Skeletal muscle satellite cell (primary cell): ENCODE results near the gene GPC1.
A peak's percentile ranks its signal among the peaks of the same experiment; 100 is the strongest.

Experiments
- H3K27me3 ChIP-seq: 2 replicates; pipeline ENCODE4 v1.7.0; 2013; ENCODE audit warnings: low read length; ENCODE audit not compliant: control insufficient read depth, insufficient read depth
- H3K36me3 ChIP-seq: 2 replicates; pipeline ENCODE4 v1.7.0; 2013; ENCODE audit warnings: mild to moderate bottlenecking, control low read depth, low read length; ENCODE audit not compliant: insufficient read depth
- H3K4me1 ChIP-seq: 2 replicates; pipeline ENCODE4 v1.7.0; 2013; ENCODE audit warnings: low read length; ENCODE audit not compliant: control insufficient read depth, insufficient read depth
- H3K4me2 ChIP-seq: 2 replicates; pipeline ENCODE4 v1.7.0; 2013; ENCODE audit warnings: mild to moderate bottlenecking, low read length
- H3K4me3 ChIP-seq: 2 replicates; pipeline ENCODE4 v1.7.0; 2013; ENCODE audit warnings: low read length
- H3K9ac ChIP-seq: 2 replicates; pipeline ENCODE4 v1.7.0; 2013; ENCODE audit warnings: mild to moderate bottlenecking, low read depth, low read length, moderate library complexity
- H3K9me3 ChIP-seq: replicated peaks from 2 replicates; pipeline ENCODE4 v1.7.0; 2013; ENCODE audit warnings: mild to moderate bottlenecking, control low read depth, low read length

GPC1 gene

GRCh38 chr2:240436683-240437550 lies 1.5 kb downstream of the GPC1 start:
- H3K9me3 ChIP-seq, result no peaks in the 10 kb centered on the region
- no peaks in the 10 kb centered on the region for H3K27me3 ChIP-seq
- peaks cover 42% of the 10 kb centered on the region for H3K4me1 ChIP-seq
- peak overlapping the region; percentile 92 for H3K9ac ChIP-seq
- peak overlapping the region; percentile 86 for H3K4me2 ChIP-seq
- peak overlapping the region; percentile 88 for H3K4me3 ChIP-seq
- peaks cover 8% of the 10 kb centered on the region for H3K36me3 ChIP-seq

- no peaks in the 10 kb centered on the region for H3K9me3 ChIP-seq
- H3K27me3 ChIP-seq, result no peaks in the 10 kb centered on the region
- peaks cover 8% of the 10 kb centered on the region for H3K36me3 ChIP-seq
- H3K4me2 ChIP-seq, result peak overlapping the region; percentile 86
- peak overlapping the region; percentile 88 for H3K4me3 ChIP-seq
- H3K4me1 ChIP-seq, result peaks cover 42% of the 10 kb centered on the region
- peak overlapping the region; percentile 92 for H3K9ac ChIP-seq
These were observed 2.0 kb downstream of the GPC1 start for GRCh38 chr2:240437551-240437860.

- Histone ChIP-seq H3K4me2 (peak overlapping the region; percentile 86), H3K4me3 (peak overlapping the region; percentile 88), H3K9ac (peak overlapping the region; percentile 92), H3K36me3 (peaks cover 8% of the 10 kb centered on the region), H3K4me1 (peaks cover 45% of the 10 kb centered on the region), H3K27me3 (no peaks in the 10 kb centered on the region), H3K9me3 (no peaks in the 10 kb centered on the region)
These were observed 2.7 kb downstream of the GPC1 start for GRCh38 chr2:240437861-240438809.

GRCh38 chr2:240438810-240439697 lies 3.6 kb downstream of the GPC1 start:
- H3K4me1 ChIP-seq, result peaks cover 46% of the 10 kb centered on the region
- peak overlapping the region; percentile 88 for H3K4me3 ChIP-seq
- H3K4me2 ChIP-seq, result peak overlapping the region; percentile 86
- no peaks in the 10 kb centered on the region for H3K9me3 ChIP-seq
- H3K27me3 ChIP-seq, result no peaks in the 10 kb centered on the region
- peaks cover 8% of the 10 kb centered on the region for H3K36me3 ChIP-seq
- H3K9ac ChIP-seq, result peak overlapping the region; percentile 59

GRCh38 chr2:240439698-240440151 lies 4.3 kb downstream of the GPC1 start:
- H3K4me3 ChIP-seq, result no peak overlapping the region
- no peaks in the 10 kb centered on the region for H3K9me3 ChIP-seq
- H3K4me2 ChIP-seq, result no peak overlapping the region
- H3K4me1 ChIP-seq, result peaks cover 40% of the 10 kb centered on the region
- H3K27me3 ChIP-seq, result no peaks in the 10 kb centered on the region
- no peak overlapping the region for H3K9ac ChIP-seq
- peaks cover 15% of the 10 kb centered on the region for H3K36me3 ChIP-seq

GRCh38 chr2:240440251-240440650 lies 4.8 kb downstream of the GPC1 start:
- Histone ChIP-seq H3K9me3 (no peaks in the 10 kb centered on the region), H3K9ac (no peak overlapping the region), H3K27me3 (no peaks in the 10 kb centered on the region), H3K4me2 (no peak overlapping the region), H3K36me3 (peaks cover 16% of the 10 kb centered on the region), H3K4me3 (no peak overlapping the region), H3K4me1 (peaks cover 39% of the 10 kb centered on the region)

- no peak overlapping the region for H3K9ac ChIP-seq
- no peaks in the 10 kb centered on the region for H3K9me3 ChIP-seq
- peaks cover 39% of the 10 kb centered on the region for H3K4me1 ChIP-seq
- H3K36me3 ChIP-seq, result peaks cover 20% of the 10 kb centered on the region
- no peak overlapping the region for H3K4me3 ChIP-seq
- H3K4me2 ChIP-seq, result no peak overlapping the region
- no peaks in the 10 kb centered on the region for H3K27me3 ChIP-seq
These were observed 5.3 kb downstream of the GPC1 start for GRCh38 chr2:240440704-240441320.

- no peak overlapping the region for H3K9ac ChIP-seq
- H3K4me2 ChIP-seq, result no peak overlapping the region
- no peaks in the 10 kb centered on the region for H3K27me3 ChIP-seq
- no peak overlapping the region for H3K4me3 ChIP-seq
- peaks cover 39% of the 10 kb centered on the region for H3K4me1 ChIP-seq
- peaks cover 26% of the 10 kb centered on the region for H3K36me3 ChIP-seq
- H3K9me3 ChIP-seq, result no peaks in the 10 kb centered on the region
These were observed 6.0 kb downstream of the GPC1 start for GRCh38 chr2:240441326-240441992.

GRCh38 chr2:240441993-240442411 lies 6.5 kb downstream of the GPC1 start:
- H3K9me3 ChIP-seq, result no peaks in the 10 kb centered on the region
- no peak overlapping the region for H3K4me3 ChIP-seq
- H3K9ac ChIP-seq, result no peak overlapping the region
- peaks cover 34% of the 10 kb centered on the region for H3K4me1 ChIP-seq
- no peak overlapping the region for H3K4me2 ChIP-seq
- H3K27me3 ChIP-seq, result no peaks in the 10 kb centered on the region
- H3K36me3 ChIP-seq, result peaks cover 26% of the 10 kb centered on the region
